Stimulated activated CD8-positive, alpha-beta memory T cell treated with anti-CD3 and anti-CD28 coated beads, Interleukin-12 subunit alpha, Interleukin-12 subunit beta, amount 100 ng/mL, for 1 hour (primary cell): ENCODE data around the gene MEDAG.

Experiments
- DNase-seq: peaks from one replicate; pipeline ENCODE4 v3.0.0-alpha.2; 2020; ENCODE audit warnings: low read depth

The MEDAG gene

DNA sequence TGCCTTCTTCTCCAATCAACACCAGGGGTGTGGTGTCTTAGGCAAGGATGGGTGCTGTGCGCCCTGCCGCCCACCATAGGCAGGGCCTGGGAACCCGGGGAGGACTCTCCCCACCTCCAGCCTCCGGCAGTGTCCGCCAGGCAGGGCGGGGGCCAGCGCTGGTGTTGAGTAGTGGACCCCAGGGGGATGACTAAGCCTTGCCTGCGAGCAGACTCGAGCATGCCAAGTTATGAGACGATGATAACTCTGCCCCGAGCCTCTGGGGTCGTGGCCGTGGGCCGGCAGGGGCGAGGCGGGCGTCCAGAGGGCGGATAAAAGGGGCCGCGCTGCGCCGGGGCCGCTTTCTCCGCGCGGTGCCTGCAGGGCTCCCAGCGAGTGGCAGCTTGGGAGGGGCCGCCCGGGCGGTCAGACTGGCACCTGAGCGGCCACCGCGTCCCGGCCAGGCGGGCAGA lies at the start of gene MEDAG:
TSS of gene MEDAG (plus strand) at position 340 of the 452 bp plus-strand sequence. CDS start 245 bp downstream, outside the sequence.
- DNase-seq = no peak

GRCh38 chr13:30857018-30857417 lies 49.1 kb upstream of the MEDAG start:
- DNase-seq = no peak

DNA sequence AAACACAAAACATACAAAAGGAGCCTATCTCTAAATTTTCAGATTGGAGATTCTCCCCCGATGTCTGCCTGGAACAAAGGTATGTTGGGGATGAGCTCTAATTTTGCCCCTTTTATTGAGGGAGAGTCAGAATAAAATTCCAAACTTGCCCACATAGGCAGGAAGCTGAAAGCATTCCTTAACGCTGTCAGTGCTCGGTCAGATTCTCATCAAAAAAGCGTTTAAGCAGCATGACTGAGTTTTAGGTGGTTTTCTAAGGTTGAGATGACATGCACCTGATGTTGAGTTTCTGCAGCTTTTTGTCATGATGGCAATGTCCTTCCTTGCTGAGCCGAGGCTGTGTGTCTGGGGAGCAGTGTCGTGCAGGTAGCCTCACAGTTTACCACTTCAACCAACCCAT lies 48.4 kb upstream of the MEDAG start:
- DNase-seq = no peak

- DNase-seq = no peak
Observed at GRCh38 chr13:30859326-30859725, 46.7 kb upstream of the MEDAG start.

GRCh38 chr13:30861163-30861562 lies 44.9 kb upstream of the MEDAG start:
- DNase-seq = no peak

GRCh38 chr13:30861836-30862467 lies 44.1 kb upstream of the MEDAG start:
- DNase-seq = no peak

DNA sequence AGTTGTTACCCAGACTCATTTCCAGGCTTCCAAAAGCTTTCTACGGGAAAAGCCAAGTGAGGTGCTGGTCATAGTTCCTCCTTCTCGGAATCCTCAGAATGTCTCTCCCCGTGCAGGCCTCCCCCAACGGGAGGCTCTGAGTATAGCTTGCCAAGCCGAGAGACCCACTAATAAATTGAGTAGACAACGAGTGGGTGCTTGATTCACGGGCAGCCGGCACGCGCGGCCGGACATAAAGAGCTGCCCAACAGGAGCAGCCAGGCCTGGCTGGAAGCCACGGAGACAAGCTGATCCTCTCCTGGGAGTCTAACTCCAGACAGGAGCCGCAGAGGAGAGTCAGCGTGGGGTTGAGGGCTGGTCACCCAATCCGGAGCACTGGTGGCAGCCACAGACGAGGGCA lies 43.4 kb upstream of the MEDAG start:
- DNase-seq = no peak

DNA sequence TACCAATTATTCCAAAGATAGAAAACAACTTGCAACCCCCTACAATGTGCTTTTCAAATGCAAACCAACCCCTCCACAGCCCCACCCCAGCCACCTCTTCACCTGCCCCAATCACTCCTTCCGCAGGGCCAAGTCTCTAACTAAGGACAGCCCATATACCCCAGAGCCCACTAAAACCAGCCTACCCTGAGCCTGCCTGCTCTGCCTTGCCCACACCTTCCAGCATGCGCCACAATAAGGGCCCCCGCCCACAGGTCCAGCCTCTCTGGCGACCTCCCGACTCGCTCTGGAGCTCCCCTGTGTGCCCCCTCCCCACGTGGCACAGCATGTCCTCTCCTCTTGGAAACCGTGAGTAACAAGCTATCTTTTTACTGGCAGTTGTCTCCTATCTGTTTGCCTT lies 42.8 kb upstream of the MEDAG start:
- no peak for DNase-seq

GRCh38 chr13:30863796-30864195 lies 42.3 kb upstream of the MEDAG start:
- no peak for DNase-seq

- no peak for DNase-seq
Observed at GRCh38 chr13:30864433-30865122, 41.5 kb upstream of the MEDAG start.

GRCh38 chr13:30865123-30866049 lies 40.7 kb upstream of the MEDAG start:
- DNase-seq = peak; percentile 20

- DNase-seq = no peak
Observed at GRCh38 chr13:30866677-30867076, 39.4 kb upstream of the MEDAG start.

- DNase-seq = no peak
Observed at GRCh38 chr13:30867089-30867669, 38.9 kb upstream of the MEDAG start.

DNA sequence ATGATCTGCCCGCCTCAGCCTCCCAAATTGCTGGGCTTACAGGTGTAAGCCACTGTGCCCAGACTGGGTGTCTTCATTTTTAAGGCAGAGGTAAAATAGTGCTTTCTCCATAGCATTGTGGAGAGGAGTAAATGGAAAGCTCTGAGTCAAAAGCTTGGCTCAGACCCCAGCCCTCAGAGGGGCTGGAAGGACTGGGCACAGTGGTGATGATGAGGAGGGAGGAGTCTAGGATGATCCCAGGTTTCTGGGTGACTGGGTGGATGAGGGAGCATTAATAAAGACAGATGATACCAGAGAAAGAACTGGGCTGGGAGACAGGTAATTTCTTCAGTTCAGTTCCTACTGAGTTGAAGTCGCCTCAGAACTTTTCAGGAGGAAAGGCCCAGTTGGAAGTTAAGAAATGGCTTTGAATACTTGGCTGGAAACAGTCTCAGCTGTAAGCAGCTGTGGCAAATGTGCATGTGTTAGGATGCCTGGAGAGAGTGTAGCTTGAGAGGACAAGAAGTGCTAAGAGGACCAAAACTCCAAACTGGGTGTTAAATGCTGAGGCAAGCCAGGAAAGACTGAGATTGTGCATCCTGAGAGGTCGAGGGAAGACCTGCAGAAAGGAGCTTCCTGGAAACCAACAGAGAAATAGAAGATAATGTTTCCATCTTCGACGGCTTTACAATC lies 37.1 kb upstream of the MEDAG start:
- DNase-seq = no peak

- no peak for DNase-seq
Observed at GRCh38 chr13:30869491-30869890, 36.6 kb upstream of the MEDAG start.

DNA sequence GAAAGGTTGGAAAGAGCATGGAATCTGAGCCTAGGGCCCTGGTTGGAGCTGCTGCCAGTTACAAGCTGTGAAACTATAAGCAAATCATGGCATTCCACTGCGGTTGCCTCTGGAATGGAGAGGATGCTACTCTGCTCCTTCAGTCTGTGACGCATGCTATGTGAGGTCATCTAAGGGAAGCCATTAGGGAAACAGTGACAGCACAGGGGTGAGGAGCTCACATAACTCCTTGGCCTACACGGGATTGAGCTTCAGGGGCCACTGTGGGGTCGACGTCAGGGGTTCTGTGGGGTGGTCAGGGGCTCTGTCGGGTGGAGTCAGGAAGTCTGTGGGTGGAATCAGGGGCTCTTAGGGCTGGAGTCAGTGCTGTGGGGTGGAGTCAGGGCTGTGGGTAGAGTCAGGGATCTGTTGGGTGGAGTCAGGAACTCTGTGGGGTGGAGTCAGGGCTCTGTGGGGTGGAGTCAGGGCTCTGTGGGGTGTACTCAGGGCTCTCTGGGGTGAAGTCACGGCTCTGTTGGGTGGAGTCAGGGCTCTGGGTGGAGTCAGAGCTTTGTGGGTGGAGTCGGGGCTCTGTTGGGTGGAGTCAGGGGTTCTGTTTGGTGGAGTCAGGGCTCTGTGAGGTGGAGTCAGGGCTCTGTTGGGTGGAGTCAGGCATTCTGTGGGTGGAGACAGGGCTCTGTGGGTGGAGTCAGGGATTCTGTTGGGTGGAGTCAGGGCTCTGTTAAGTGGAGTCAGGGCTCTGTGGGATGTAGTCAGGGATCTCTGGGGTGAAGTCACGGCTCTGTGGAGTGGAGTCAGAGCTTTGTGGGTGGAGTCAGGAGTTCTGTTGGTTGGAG lies 35.8 kb upstream of the MEDAG start:
- DNase-seq = no peak

- DNase-seq = no peak
Observed at GRCh38 chr13:30870916-30871587, 35.0 kb upstream of the MEDAG start.

GRCh38 chr13:30871588-30872275 lies 34.3 kb upstream of the MEDAG start:
- no peak for DNase-seq

DNA sequence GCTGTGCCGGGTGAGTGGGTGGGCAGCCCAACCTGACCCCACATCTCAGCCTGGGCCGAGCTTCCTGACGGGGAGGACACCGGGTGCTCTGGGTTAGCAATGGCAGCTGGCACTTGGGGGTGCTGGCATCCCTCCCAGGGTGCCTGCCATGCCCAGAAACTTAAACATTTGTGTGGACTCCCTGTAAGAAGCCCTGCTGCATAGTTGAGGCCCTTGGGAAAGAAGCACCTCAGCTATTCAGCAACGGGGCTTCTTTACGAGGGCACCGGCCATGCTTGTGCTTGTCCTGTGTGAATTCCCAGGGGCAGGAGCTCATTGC lies 33.8 kb upstream of the MEDAG start:
- no peak for DNase-seq
